Breast epithelium (tissue), 3 donors: ENCODE results near the gene MPDU1.

Source experiments
- CTCF ChIP-seq, 3 donors: fragments of 450-650 bp; IDR thresholded peaks; one replicate each; pipeline ENCODE4 v1.5.1; 2016 to 2017; ENCODE audit warnings: antibody characterized with exemption in 3 of 3, mild to moderate bottlenecking in 3 of 3, moderate library complexity in 3 of 3
- POLR2A ChIP-seq: fragments of 450-650 bp; IDR thresholded peaks from one replicate; pipeline ENCODE4 v1.6.1; 2016; ENCODE audit warnings: antibody characterized with exemption, mild to moderate bottlenecking, moderate library complexity

- TF ChIP-seq CTCF (IDR thresholded peaks at IDR 0.05): no peak
- no peak for TF ChIP-seq POLR2A
These were observed 50.7 kb downstream of the MPDU1 start for GRCh38 chr17:7634384-7634783.
